HUES48 (cell line): ENCODE data around the gene CENPVL2.
"Not testable (repeated sequence)": the region's sequence is repeated elsewhere in the genome, so short reads cannot be mapped to it uniquely, and the experiment has no call there.

Experiments used
- H3K27ac ChIP-seq: one replicate; pipeline ENCODE4 v1.7.0; 2013; ENCODE audit warnings: low read depth, low read length, inconsistent platforms
- H3K27me3 ChIP-seq: 2 replicates; pipeline ENCODE4 v1.6.1; 2013; ENCODE audit warnings: mild to moderate bottlenecking, low read length; ENCODE audit not compliant: control insufficient read depth, insufficient read depth
- H3K36me3 ChIP-seq: 2 replicates; pipeline ENCODE4 v1.6.1; 2013; ENCODE audit warnings: low read length; ENCODE audit not compliant: control insufficient read depth, insufficient read depth
- H3K4me1 ChIP-seq: 2 replicates; pipeline ENCODE4 v1.6.1; 2013; ENCODE audit warnings: mild to moderate bottlenecking, low read length; ENCODE audit not compliant: control insufficient read depth, insufficient read depth
- H3K4me3 ChIP-seq: 2 replicates; pipeline ENCODE4 v1.5.1; 2013; ENCODE audit warnings: mild to moderate bottlenecking, low read depth, low read length
- H3K9ac ChIP-seq: 2 replicates; pipeline ENCODE4 v1.6.1; 2013; ENCODE audit warnings: mild to moderate bottlenecking, low read depth, low read length, moderate library complexity
- H3K9me3 ChIP-seq: 2 replicates; pipeline ENCODE4 v1.6.1; 2013; ENCODE audit warnings: low read length; ENCODE audit not compliant: control insufficient read depth, insufficient read depth

CENPVL2 gene

DNA sequence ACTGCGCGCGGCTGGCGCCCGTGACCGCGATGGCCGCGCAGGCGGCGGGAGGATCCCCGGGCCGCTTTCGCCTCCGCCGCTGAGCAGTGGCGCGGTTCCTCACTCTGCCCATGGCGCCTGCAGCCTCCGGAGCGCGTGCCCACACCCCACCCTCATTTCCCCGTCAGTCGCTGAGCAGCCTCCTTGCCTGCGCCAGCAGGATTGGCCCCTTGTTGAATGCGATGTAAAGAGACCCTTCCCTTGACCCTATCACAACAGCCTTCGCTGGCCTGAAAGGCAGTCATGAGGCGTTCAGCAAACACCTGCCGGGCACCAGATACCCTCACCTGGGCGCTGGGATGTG lies at the start of gene CENPVL2:
Gene CENPVL2, minus strand, starts transcription at position 112 of the 343 bp plus-strand sequence. Its CDS starts 0 bp downstream, at position 112.
- not testable (repeated sequence) for H3K9me3 ChIP-seq, H3K36me3 ChIP-seq, H3K27ac ChIP-seq, H3K27me3 ChIP-seq, H3K9ac ChIP-seq, H3K4me1 ChIP-seq, H3K4me3 ChIP-seq

DNA sequence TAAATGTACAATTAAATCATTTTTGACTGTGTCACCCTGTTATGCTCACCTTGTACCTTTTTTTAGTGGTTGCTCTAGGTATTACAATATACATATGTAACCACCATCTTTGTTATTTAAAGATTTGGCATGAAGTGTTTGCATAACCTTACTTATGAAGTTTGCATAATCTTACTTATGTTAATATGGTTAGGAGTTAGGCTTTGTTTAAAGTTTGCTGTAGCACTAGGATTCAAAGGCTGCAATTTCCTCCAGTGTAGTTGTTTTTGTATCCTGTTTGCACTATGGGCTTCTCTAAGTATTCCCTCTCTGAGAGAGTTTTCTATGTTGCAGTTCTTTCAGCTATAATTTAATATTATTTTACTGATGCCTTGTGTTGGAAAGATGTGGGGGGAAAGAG lies 45.6 kb upstream of the CENPVL2 start:
- Histone ChIP-seq H3K4me3 (peak overlapping the region; percentile 23; the same call in 1 of the 2 replicates), H3K36me3 (no peaks in the 10 kb centered on the region), H3K9me3 (no peaks in the 10 kb centered on the region), H3K4me1 (peaks cover 13% of the 10 kb centered on the region), H3K27ac (no peak overlapping the region), H3K9ac (no peak overlapping the region), H3K27me3 (peaks cover 22% of the 10 kb centered on the region; the same call in 1 of the 2 replicates)

DNA sequence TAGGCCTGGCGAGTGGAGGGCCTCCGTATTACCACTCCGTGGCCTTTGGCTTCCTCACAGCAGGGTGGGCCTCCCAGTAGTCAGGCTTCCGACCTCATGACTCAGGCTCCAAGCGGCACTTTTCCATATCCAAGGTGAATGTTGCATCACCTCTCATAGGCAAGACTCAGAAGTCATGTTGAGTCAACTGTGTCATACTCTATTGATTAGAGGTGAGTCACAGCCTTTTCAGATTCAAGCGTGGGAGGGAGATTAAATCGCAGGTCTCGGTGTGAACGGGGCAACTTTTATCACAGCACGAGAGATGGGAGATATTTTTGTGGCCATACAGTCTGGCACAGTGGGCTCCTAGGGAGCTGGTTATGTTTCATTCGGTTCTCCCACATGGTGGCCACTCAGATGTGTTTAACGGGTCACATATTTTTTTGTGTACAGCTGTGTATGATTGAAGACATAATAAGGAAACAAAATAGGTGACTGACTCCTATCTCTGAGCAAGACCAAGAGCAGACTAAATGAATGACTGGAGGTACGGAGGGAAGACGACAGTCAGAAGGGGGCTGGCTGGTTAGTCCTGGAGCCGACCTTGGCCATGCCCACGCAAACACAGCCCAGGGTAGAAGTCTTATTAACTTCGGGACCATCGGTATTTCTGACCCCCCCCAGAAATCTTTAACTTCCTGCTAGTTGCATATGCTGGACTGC lies 30.5 kb upstream of the CENPVL2 start:
- not testable (repeated sequence) for H3K9ac ChIP-seq, H3K27me3 ChIP-seq, H3K36me3 ChIP-seq, H3K4me3 ChIP-seq, H3K9me3 ChIP-seq, H3K27ac ChIP-seq, H3K4me1 ChIP-seq

DNA sequence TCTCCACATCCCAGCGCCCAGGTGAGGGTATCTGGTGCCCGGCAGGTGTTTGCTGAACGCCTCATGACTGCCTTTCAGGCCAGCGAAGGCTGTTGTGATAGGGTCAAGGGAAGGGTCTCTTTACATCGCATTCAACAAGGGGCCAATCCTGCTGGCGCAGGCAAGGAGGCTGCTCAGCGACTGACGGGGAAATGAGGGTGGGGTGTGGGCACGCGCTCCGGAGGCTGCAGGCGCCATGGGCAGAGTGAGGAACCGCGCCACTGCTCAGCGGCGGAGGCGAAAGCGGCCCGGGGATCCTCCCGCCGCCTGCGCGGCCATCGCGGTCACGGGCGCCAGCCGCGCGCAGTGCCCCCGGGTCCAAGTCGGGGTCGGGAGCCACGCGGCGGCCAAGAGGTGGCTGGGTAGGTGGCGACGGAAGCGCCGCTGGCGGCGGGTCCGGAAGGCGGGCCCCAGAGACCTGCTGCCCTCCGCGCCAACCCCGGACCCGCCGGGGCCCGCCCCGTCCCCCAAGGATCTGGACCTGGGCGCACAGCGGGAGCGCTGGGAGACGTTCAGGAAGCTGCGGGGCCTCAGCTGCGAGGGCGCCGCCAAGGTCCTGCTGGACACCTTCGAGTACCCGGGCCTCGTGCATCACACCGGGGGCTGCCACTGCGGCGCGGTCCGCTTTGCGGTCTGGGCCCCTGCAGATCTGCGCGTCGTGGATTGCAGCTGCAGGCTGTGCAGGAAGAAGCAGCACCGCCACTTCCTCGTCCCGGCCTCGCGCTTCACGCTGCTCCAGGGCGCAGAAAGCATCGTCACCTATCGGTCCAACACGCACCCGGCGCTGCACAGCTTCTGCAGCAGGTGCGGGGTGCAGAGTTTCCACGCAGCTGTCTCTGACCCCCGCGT lies 27.9 kb upstream of the CENPVL2 start, which contains the start of gene CENPVL1:
Gene CENPVL1, plus strand, starts transcription at position 236 of the 888 bp plus-strand sequence. Its CDS starts 0 bp downstream, at position 236.
- not testable (repeated sequence) for H3K9me3 ChIP-seq, H3K4me1 ChIP-seq, H3K27ac ChIP-seq, H3K27me3 ChIP-seq, H3K36me3 ChIP-seq, H3K9ac ChIP-seq, H3K4me3 ChIP-seq

DNA sequence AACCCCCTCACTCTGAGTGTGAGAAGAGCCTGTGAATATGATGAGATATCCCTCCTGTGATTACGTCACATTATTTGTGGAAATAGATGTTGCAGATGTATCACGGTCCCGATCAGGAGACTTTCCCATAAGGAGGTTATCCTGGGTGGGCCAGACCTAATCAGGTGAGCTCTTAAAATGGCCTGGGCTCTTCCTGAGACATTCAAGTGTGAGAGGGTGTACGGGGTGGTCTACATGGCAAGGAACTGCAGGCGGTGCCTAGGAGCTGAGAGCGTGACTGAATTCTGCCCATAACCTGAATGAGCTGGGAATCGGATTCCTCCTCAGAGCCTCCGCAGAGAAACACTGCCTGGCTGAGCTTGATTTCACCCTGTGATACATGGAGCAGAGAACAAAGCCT lies 14.8 kb upstream of the CENPVL2 start:
- Histone ChIP-seq H3K9me3 (no peaks in the 10 kb centered on the region), H3K9ac (no peak overlapping the region), H3K4me1 (no peaks in the 10 kb centered on the region), H3K27me3 (no peaks in the 10 kb centered on the region), H3K4me3 (no peak overlapping the region), H3K36me3 (no peaks in the 10 kb centered on the region), H3K27ac (no peak overlapping the region)

DNA sequence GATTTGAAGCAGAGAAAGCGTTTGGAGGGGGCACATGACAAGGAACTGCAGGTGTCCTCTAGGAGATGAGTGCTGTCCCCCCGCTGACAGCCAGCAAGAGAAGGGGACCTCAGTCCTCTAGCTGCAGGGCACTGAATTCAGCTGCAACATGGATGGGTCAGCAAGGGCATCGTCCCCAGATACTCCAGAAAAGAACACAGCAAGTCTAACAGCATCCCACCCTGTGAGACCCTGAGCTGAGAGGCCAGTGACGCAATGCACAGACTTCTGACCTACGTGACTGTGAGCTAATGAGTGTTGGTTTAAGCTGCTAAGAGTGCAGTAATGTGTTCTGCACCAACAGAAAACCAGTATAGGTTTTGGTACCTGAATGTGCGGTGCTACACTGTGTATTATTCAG lies 11.6 kb upstream of the CENPVL2 start:
- Histone ChIP-seq H3K9me3 (no peaks in the 10 kb centered on the region), H3K27ac (no peak overlapping the region)

DNA sequence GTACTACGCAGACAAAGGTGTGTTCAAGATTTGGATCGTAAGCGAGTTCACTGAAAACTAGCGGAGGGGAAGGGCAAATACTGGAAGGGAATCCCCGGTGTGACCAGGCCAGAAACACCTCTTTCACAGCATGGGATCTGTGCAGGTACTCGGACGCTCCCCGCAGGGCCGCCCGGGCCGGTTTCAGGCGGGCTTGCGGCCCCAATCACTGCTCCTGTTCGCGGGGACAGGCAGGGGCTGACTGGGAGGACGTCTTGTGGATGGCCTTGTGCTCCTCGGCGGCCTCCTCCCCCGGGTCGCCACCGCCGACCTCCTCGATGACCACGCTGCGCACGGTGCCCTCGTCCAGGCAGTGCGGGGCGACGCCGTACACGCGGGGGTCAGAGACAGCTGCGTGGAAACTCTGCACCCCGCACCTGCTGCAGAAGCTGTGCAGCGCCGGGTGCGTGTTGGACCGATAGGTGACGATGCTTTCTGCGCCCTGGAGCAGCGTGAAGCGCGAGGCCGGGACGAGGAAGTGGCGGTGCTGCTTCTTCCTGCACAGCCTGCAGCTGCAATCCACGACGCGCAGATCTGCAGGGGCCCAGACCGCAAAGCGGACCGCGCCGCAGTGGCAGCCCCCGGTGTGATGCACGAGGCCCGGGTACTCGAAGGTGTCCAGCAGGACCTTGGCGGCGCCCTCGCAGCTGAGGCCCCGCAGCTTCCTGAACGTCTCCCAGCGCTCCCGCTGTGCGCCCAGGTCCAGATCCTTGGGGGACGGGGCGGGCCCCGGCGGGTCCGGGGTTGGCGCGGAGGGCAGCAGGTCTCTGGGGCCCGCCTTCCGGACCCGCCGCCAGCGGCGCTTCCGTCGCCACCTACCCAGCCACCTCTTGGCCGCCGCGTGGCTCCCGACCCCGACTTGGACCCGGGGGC lies 567 bp downstream of the CENPVL2 start:
- not testable (repeated sequence) for H3K36me3 ChIP-seq, H3K27me3 ChIP-seq, H3K9me3 ChIP-seq, H3K27ac ChIP-seq, H3K4me3 ChIP-seq, H3K4me1 ChIP-seq, H3K9ac ChIP-seq

More for the DNA sequence above, 11.6 kb upstream of the CENPVL2 start:
- Histone ChIP-seq H3K36me3 (no peaks in the 10 kb centered on the region), H3K4me3 (no peak overlapping the region), H3K9ac (no peak overlapping the region), H3K4me1 (no peaks in the 10 kb centered on the region), H3K27me3 (no peaks in the 10 kb centered on the region)

DNA sequence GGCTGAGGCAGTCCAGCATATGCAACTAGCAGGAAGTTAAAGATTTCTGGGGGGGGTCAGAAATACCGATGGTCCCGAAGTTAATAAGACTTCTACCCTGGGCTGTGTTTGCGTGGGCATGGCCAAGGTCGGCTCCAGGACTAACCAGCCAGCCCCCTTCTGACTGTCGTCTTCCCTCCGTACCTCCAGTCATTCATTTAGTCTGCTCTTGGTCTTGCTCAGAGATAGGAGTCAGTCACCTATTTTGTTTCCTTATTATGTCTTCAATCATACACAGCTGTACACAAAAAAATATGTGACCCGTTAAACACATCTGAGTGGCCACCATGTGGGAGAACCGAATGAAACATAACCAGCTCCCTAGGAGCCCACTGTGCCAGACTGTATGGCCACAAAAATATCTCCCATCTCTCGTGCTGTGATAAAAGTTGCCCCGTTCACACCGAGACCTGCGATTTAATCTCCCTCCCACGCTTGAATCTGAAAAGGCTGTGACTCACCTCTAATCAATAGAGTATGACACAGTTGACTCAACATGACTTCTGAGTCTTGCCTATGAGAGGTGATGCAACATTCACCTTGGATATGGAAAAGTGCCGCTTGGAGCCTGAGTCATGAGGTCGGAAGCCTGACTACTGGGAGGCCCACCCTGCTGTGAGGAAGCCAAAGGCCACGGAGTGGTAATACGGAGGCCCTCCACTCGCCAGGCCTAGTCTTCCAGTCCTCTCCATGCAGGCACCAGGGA lies 2.8 kb downstream of the CENPVL2 start:
- not testable (repeated sequence) for H3K9ac ChIP-seq, H3K27me3 ChIP-seq, H3K4me3 ChIP-seq, H3K4me1 ChIP-seq, H3K9me3 ChIP-seq, H3K27ac ChIP-seq, H3K36me3 ChIP-seq

DNA sequence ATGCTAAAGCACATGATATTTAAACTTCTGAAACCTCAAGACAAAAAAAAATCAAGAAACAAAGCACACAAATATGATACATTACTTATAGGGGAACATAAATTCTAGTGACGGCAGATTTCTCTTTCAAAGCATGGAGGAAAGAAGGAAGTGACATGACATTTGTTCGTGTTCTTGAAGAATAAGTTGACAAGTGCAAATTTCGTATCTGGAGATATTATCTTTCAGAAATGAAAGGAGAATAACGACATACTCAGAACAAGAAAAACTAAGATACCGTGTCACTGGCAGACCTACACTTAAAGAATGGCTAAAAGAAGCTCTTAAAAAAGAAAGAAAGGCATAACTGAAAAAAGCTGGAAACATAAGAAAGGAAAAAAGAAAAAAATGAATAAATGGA lies 16.6 kb downstream of the CENPVL2 start:
- Histone ChIP-seq H3K4me1 (no peaks in the 10 kb centered on the region), H3K36me3 (no peaks in the 10 kb centered on the region), H3K27ac (no peak overlapping the region), H3K9ac (no peak overlapping the region), H3K27me3 (no peaks in the 10 kb centered on the region), H3K4me3 (no peak overlapping the region), H3K9me3 (no peaks in the 10 kb centered on the region)

DNA sequence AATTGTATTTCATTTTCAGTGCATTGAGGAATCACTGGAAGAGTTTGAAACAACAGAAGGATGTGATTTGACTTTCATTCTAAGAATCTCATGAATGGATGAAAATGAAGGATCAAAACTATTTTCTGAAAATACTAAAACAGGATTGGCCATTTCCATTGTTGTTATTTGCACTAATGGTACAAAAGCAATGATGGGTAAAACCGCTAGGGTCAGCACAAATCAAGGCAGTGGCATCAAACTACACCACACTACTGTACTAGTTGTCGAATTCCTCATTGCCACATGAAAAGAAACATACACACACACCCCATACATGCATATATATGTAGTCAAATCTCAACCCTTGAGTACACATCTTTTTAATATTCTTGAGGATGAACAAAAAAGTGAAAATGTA lies 39.3 kb downstream of the CENPVL2 start:
- Histone ChIP-seq H3K36me3 (no peaks in the 10 kb centered on the region), H3K4me3 (no peak overlapping the region), H3K27ac (no peak overlapping the region), H3K4me1 (no peaks in the 10 kb centered on the region), H3K27me3 (no peaks in the 10 kb centered on the region), H3K9me3 (peaks cover 8% of the 10 kb centered on the region; the same call in 1 of the 2 replicates), H3K9ac (no peak overlapping the region)
